Measurements from ENCODE around the gene TMED8. TPM values are rescaled to one million over a fixed set of nuclear protein-coding genes. Genes with fewer than 3 reads are reported as not detected.
A peak's percentile ranks its signal among the peaks of the same experiment; 100 is the strongest.

Gene TMED8, protein sequence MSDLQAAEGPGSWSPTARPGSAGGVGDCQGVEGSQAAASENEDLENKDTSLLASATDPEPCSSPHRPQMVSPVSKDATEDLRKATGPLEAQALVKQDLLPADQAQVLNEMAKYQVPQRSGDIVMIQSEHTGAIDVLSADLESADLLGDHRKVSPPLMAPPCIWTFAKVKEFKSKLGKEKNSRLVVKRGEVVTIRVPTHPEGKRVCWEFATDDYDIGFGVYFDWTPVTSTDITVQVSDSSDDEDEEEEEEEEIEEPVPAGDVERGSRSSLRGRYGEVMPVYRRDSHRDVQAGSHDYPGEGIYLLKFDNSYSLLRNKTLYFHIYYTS
- total RNA-seq (2021), result 21.0 and 22.8 TPM in 2 replicates
- percentile 74 among the genes with signal in this experiment for Bru-seq, nascent RNA
- percentile 87 among the genes with signal in this experiment for BruChase-seq, experiment 1, labeled RNA remaining after a 2-hour chase
- percentile 93 among the genes with signal in this experiment for BruChase-seq, experiment 2, labeled RNA remaining after a 6-hour chase
- long read RNA-seq, full-length matches to known transcripts, result 4 of 15 reads
- long read RNA-seq, partial matches to known transcripts, result 0 of 15 reads
- long read RNA-seq, other reads (novel, unspliced or antisense), result 11 of 15 reads

DNA sequence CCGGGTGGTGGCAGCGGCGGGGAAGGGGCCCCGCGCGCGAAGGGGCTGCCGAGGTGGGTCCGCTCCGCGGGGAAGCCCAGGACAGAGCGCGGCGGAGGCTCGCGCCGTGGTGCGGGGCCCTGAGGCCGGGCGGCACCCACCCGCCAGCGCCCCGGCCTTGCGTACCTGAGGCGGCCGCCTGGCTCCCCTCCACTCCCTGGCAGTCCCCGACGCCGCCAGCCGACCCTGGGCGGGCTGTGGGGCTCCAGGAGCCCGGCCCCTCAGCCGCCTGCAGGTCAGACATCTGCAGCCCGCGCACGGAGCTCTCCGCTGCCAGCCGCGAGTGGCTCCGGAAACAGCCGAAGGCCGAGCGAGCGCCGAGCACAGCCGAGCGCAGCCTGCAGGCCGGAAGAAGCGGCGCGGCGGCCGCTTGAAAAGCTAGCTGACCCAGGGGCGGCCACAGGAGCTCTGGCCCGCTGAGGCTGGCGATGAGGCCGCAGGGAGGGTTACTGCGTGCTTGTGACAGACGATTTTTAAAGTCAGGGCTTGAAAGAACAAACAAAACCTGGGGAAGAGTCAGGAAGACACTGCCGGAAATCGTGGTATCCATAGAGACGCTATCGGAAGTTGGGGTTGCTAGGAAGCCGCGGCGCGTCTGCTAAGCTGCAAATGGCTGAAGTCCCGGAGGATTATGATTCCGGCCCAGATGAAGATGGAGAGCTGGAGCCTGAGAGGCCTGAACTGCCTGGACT lies at the start of gene TMED8, which contains the start of gene SAMD15:
Gene TMED8 (minus strand): TSS at position 324 of the 731 bp plus-strand sequence. CDS start 41 bp downstream, at position 283.
Gene SAMD15 (plus strand): TSS at position 609 of the 731 bp plus-strand sequence. CDS start 40 bp downstream, at position 649.
- peak within 1 kb of the TSS; percentile 76 for H3K4me3 ChIP-seq (ENCODE audit: low read depth, low read length, poor library complexity, severe bottlenecking)
- peak within 1 kb of the TSS; percentile 85 for H3K27ac ChIP-seq (ENCODE audit: low read depth, low read length, poor library complexity, severe bottlenecking)
- CTCF ChIA-PET, result interaction anchor here (0.6 to 1.3 kb wide), 4 partner anchors 9 to 385 kb away, joined by 3 to 7 read pairs (median 3); no protein-coding TSS in a partner anchor
- intact Hi-C loops (cut with micrococcal nuclease; ENCODE audit: unreplicated experiment), result loop anchor here (2.0 kb wide), 1 partner anchor 56 kb away; the partner anchor contains the start of genes GSTZ1 and POMT2
- H3K4me1 ChIP-seq (ENCODE audit: insufficient read depth, low read length, poor library complexity, severe bottlenecking), result peaks cover 10% of the 10 kb centered on the region
- no peaks in the 10 kb centered on the region for H3K36me3 ChIP-seq (ENCODE audit: insufficient read depth, low read length, poor library complexity, severe bottlenecking)
- POLR2A ChIA-PET (ENCODE audit: low non-redundant PET), result interaction anchor here (0.5 to 0.6 kb wide), 3 partner anchors 25 to 269 kb away, joined by 3 to 8 read pairs (median 4); no protein-coding TSS in a partner anchor
- peak; percentile 89 for DNase-seq (ENCODE audit: low spot score)
- H3K9me3 ChIP-seq (ENCODE audit: low read depth, low read length, poor library complexity, severe bottlenecking), result no peaks in the 10 kb centered on the region
- TF ChIP-seq EZH2 (IDR thresholded peaks at IDR 0.05; ENCODE audit: borderline replicate concordance, low read depth, low read length, poor library complexity, severe bottlenecking), result no peak
- TF ChIP-seq, protein P1, sequence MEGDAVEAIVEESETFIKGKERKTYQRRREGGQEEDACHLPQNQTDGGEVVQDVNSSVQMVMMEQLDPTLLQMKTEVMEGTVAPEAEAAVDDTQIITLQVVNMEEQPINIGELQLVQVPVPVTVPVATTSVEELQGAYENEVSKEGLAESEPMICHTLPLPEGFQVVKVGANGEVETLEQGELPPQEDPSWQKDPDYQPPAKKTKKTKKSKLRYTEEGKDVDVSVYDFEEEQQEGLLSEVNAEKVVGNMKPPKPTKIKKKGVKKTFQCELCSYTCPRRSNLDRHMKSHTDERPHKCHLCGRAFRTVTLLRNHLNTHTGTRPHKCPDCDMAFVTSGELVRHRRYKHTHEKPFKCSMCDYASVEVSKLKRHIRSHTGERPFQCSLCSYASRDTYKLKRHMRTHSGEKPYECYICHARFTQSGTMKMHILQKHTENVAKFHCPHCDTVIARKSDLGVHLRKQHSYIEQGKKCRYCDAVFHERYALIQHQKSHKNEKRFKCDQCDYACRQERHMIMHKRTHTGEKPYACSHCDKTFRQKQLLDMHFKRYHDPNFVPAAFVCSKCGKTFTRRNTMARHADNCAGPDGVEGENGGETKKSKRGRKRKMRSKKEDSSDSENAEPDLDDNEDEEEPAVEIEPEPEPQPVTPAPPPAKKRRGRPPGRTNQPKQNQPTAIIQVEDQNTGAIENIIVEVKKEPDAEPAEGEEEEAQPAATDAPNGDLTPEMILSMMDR (conservative IDR thresholded peaks at IDR 0.05; ENCODE audit: low read depth, low read length), result 0 out of 2 replicates have a peak, but pooled peaks have one; percentile 25
- no TSS peak for BruUV-seq (replicated peaks)
- no peaks in the 10 kb centered on the region for H3K27me3 ChIP-seq (replicated peaks; ENCODE audit: insufficient read depth, low read depth, low read length, poor library complexity)

DNA sequence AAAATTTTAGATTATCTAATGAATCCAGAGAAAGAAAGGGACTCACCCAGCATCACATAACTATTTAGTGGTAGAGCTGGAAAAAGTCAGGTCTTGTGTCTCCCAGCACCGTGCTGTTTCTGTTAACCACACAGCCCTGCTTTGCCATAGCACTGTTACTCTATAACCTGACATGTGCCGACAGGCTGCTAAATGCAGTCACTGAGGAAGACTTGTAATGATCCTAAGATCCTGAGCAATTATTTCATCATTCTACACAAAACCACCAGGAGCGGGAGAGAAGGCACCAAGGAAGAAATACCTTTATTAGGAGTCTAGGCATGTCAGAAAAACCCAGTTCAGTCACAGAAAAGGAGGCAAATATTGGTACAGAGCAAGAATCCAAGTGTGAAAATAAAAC lies 49.5 kb upstream of the TMED8 start:
- ChIA-PET POLR2A (ENCODE audit: low non-redundant PET) (no interaction called here), CTCF (no interaction called here)
- BruUV-seq (replicated peaks), result no TSS peak
- Histone ChIP-seq H3K9me3 (ENCODE audit: low read depth, low read length, poor library complexity, severe bottlenecking) (no peaks in the 10 kb centered on the region), H3K4me3 (ENCODE audit: low read depth, low read length, poor library complexity, severe bottlenecking) (no peak overlapping the region), H3K36me3 (ENCODE audit: insufficient read depth, low read length, poor library complexity, severe bottlenecking) (peaks cover 37% of the 10 kb centered on the region), H3K4me1 (ENCODE audit: insufficient read depth, low read length, poor library complexity, severe bottlenecking) (no peaks in the 10 kb centered on the region), H3K27ac (ENCODE audit: low read depth, low read length, poor library complexity, severe bottlenecking) (no peak overlapping the region), H3K27me3 (replicated peaks; ENCODE audit: insufficient read depth, low read depth, low read length, poor library complexity) (no peaks in the 10 kb centered on the region)
- intact Hi-C loops (cut with micrococcal nuclease; ENCODE audit: unreplicated experiment), result no loop called here
- DNase-seq (ENCODE audit: low spot score), result no peak
- TF ChIP-seq, protein P1 (conservative IDR thresholded peaks at IDR 0.05; ENCODE audit: low read depth, low read length), result no peak
- no peak for TF ChIP-seq EZH2 (IDR thresholded peaks at IDR 0.05; ENCODE audit: borderline replicate concordance, low read depth, low read length, poor library complexity, severe bottlenecking)

DNA sequence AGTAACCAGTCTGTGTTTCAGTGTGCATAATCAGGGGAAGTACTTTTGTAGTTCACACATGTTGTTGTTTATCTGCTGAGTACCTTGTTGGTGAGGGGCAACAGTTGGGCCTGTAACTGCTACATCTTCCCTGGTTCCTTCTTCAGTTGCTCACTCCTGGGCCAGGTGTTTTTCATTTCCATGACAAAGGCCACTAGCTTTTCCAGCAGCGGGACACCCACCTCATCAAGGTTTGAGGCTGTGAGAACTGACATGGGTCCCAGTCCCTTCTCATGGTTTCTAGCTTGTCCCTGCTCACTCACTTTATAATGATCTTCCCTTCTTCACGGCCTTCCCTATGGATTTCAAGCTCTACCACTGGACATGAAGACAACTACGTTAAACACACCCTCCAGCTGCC lies 48.0 kb upstream of the TMED8 start:
- Histone ChIP-seq H3K9me3 (ENCODE audit: low read depth, low read length, poor library complexity, severe bottlenecking) (no peaks in the 10 kb centered on the region), H3K4me1 (ENCODE audit: insufficient read depth, low read length, poor library complexity, severe bottlenecking) (no peaks in the 10 kb centered on the region), H3K36me3 (ENCODE audit: insufficient read depth, low read length, poor library complexity, severe bottlenecking) (peaks cover 37% of the 10 kb centered on the region), H3K4me3 (ENCODE audit: low read depth, low read length, poor library complexity, severe bottlenecking) (no peak overlapping the region), H3K27me3 (replicated peaks; ENCODE audit: insufficient read depth, low read depth, low read length, poor library complexity) (no peaks in the 10 kb centered on the region), H3K27ac (ENCODE audit: low read depth, low read length, poor library complexity, severe bottlenecking) (no peak overlapping the region)
- TF ChIP-seq EZH2 (IDR thresholded peaks at IDR 0.05; ENCODE audit: borderline replicate concordance, low read depth, low read length, poor library complexity, severe bottlenecking), result no peak
- TF ChIP-seq, protein P1 (conservative IDR thresholded peaks at IDR 0.05; ENCODE audit: low read depth, low read length), result no peak
- DNase-seq (ENCODE audit: low spot score), result no peak
- no TSS peak for BruUV-seq (replicated peaks)
- intact Hi-C loops (cut with micrococcal nuclease; ENCODE audit: unreplicated experiment), result no loop called here
- ChIA-PET POLR2A (ENCODE audit: low non-redundant PET) (no interaction called here), CTCF (no interaction called here)
